Activated naive CD8-positive, alpha-beta T cell treated with anti-CD3 and anti-CD28 coated beads, Interleukin-2, amount 10 ng/mL, durations not matched to agents 7 days and 5 days (primary cell): ENCODE measurements around the gene CRX. TPM values are rescaled to one million over a fixed set of nuclear protein-coding genes. Genes with fewer than 3 reads are reported as not detected.
"Not testable (repeated sequence)": the region's sequence is repeated elsewhere in the genome, so short reads cannot be mapped to it uniquely, and the experiment has no call there.

Experiments used
- ATAC-seq: fragments of 150-1000 bp; cut with Tn5 transposase; one replicate; pipeline ENCODE4 v1.10.0; 2021; ENCODE audit warnings: low read depth, moderate library complexity
- POLR2A ChIA-PET: fragments of 350-600 bp; sonication (Branson Sonifier 250); formaldehyde crosslinking; loops from one replicate; lab custom pipeline; 2021; ENCODE audit warnings: antibody characterized with exemption; lab: Charles Lee
- DNase-seq: peaks from one replicate; pipeline ENCODE4 v3.0.0; 2021
- H3K27ac Mint-ChIP-seq: one replicate; pipeline ENCODE4 v1.8.0; 2022; ENCODE audit warnings: mild to moderate bottlenecking, mixed read lengths
- H3K27me3 Mint-ChIP-seq: one replicate; pipeline ENCODE4 v1.8.0; 2022; ENCODE audit warnings: mild to moderate bottlenecking, moderate library complexity, mixed read lengths
- H3K36me3 Mint-ChIP-seq: one replicate; pipeline ENCODE4 v1.8.0; 2021; ENCODE audit warnings: mild to moderate bottlenecking, mixed read lengths
- H3K4me1 Mint-ChIP-seq: one replicate; pipeline ENCODE4 v1.8.0; 2021; ENCODE audit warnings: mixed read lengths
- H3K4me3 Mint-ChIP-seq: one replicate; pipeline ENCODE4 v1.8.0; 2022; ENCODE audit warnings: mild to moderate bottlenecking, moderate library complexity, mixed read lengths
- H3K9me3 Mint-ChIP-seq: one replicate; pipeline ENCODE4 v1.8.0; 2021; ENCODE audit warnings: mixed read lengths
- total RNA-seq, 2 experiments: library from RNA; stranded (reverse); gene quantifications; one replicate each; pipeline ENCODE4 v1.2.3, GENCODE V29; 2021

Gene CRX
- under 1 TPM in 1 of 2 experiments, not detected in 1; 0.06 TPM for total RNA-seq

DNA sequence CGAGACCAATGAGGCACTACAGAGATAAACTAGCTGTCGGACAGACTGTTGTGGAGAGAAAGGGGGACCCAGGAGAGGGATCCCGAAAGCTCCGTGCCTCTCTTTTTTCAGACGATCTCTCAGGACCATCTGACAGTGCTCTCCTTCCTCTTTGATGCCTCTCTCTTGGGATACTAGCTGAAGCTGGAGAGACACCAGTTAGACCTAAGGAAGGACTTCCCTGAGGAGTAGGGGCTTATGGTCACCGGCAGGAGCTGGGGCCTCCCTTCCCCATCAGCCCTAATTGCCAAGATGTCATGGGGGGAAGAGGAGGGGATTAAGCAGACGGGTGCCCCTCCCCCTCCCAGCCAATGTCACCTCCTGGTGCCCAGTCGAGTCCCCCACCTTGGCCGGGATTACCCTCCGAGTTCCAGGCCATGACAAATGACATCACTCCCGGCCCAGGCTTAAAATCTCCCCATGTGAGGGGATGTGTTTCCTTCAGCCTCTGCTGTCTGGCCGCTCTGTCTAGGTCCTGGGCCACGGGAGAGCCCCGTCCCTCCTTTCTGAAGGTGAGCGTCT is at the start of gene CRX:
CRX (plus strand) TSS at position 478 of the 561 bp plus-strand sequence. CDS start 12,507 bp downstream, outside the sequence.
- no peak for ATAC-seq
- DNase-seq, result no peak
- POLR2A ChIA-PET, result no interaction called here
- Mint-ChIP-seq H3K27me3 (peaks cover 28% of the 10 kb centered on the region), H3K27ac (no peak within 1 kb of the TSS), H3K9me3 (no peaks in the 10 kb centered on the region), H3K4me1 (peaks cover 4% of the 10 kb centered on the region), H3K4me3 (no peak within 1 kb of the TSS), H3K36me3 (no peaks in the 10 kb centered on the region)

DNA sequence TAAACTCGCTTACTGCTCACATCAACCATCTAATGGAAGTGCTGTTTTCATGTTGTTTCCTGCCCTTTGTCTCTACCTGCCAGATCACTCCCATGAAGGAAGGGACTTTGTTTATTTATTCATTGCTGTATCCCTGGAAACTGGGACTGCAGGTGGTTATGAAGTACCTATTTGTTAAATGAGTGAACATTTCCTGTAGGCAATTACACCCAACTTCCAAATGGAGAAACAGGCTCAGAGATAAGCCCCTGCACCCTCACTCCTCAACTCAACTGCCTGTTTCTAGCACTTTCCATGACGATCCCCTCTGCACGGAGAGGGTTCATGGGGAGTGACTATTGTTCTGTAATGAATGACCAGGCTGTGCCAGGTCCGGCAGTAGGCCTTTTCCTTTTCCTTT is 45.2 kb upstream of the CRX start:
- peaks cover 18% of the 10 kb centered on the region for H3K4me1 Mint-ChIP-seq
- peaks cover 6% of the 10 kb centered on the region for H3K36me3 Mint-ChIP-seq
- no peaks in the 10 kb centered on the region for H3K9me3 Mint-ChIP-seq
- H3K27me3 Mint-ChIP-seq, result no peaks in the 10 kb centered on the region
- H3K27ac Mint-ChIP-seq, result no peak overlapping the region
- DNase-seq, result no peak
- POLR2A ChIA-PET, result interaction anchor here (0.7 to 0.9 kb wide), 2 partner anchors 64 to 99 kb away, joined by 5 to 7 read pairs; no protein-coding TSS in a partner anchor
- ATAC-seq, result no peak
- no peak overlapping the region for H3K4me3 Mint-ChIP-seq

DNA sequence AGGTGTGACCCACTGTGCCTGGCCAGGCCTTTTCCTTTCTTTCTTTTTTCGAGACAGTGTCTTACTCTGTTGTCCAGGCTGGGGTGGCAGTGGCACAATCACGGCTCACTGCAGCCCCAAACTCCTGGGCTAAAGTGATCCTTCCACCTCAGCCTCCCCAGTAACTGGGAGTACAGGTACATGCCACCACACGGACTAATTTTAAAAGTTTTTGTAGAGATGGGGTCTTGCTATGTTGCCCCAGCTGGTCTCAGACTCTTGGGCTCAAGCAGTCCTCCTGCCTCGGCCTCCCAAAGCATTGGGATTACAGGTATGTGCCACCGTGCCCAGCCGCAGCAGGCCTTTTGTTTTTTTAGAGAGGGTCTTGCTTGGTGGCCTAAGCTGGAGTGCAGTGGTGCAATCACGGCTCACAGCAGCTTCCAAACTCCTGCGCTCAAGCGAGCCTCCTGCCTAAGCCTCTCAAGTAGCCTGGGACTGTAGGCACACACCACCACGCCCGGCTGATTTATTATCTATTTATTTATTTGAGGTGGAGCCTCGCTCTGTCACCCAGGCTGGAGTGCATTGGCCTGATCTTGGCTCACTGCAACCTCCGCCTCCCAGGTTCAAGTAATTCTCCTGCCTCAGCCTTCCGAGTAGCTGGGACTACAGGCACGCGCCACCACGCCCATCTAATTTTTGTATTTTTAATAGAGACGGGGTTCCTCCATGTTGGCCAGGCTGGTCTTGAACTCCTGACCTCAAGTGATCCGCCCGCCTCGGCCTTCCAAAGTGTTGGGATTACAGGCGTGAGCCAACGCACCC is 44.3 kb upstream of the CRX start:
- DNase-seq, H3K36me3 Mint-ChIP-seq, H3K9me3 Mint-ChIP-seq, H3K27me3 Mint-ChIP-seq, ATAC-seq: not testable (repeated sequence)
- peaks cover 20% of the 10 kb centered on the region for H3K4me1 Mint-ChIP-seq
- peak overlapping the region; percentile 97 for H3K27ac Mint-ChIP-seq
- peak overlapping the region; percentile 99 for H3K4me3 Mint-ChIP-seq
- POLR2A ChIA-PET, result interaction anchor here (0.6 to 1.0 kb wide), 3 partner anchors 27 to 54 kb away, joined by 3 to 4 read pairs (median 4); partner anchors contain the start of gene NOP53

DNA sequence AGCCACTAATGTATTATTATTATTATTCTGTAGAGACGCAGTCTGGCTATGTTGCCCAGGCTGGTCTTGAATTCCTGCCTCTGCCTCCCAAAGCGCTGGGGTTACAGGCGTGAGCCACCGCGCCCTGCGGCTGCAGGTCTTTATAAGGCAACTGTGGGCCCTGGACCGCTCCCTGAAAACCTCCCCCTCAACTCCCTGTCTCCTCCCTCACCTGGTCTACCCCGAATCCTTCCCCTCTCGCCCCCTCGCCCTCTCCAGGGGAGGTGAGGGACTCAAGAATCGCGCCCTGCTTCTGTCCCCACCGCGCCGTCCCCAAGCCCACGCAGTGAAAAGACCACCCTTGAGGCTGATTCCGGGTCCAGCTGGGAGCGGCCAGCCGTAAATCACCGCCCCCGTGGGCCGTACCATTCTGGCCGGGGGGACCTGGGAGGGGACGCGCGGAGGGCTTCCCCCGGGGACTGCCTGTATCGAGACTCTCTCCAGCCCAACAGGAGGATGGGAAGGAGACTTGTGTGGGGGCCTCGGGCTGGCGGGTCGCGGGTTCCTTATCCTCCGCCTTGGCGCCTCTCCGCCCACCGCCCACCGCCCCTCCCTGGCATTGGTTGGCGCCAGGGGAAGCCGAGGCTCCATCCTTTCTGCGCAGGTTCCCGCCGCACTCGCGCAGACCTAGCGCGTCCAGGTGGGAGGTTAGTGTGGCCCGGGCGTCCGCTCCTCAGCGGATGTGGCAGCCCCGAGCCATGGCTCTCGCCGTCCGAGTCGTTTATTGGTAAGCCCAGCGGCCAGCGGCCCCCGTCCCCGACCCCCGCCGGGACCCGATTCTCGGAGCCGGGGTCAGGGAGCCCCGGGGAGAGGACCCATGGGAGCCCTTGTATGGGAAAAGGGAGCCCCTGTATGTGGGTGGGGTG is 43.4 kb upstream of the CRX start, which contains the start of gene SELENOW:
SELENOW (plus strand) TSS at position 655 of the 905 bp plus-strand sequence; CDS start at position 738, 83 bp downstream.
- peak within 1 kb of the TSS; percentile 97 for H3K27ac Mint-ChIP-seq
- H3K36me3 Mint-ChIP-seq, result peaks cover 10% of the 10 kb centered on the region
- H3K9me3 Mint-ChIP-seq, result no peaks in the 10 kb centered on the region
- POLR2A ChIA-PET, result interaction anchor here (1.0 kb wide), 2 partner anchors 28 to 33 kb away, joined by 3 to 4 read pairs; partner anchors contain the start of gene NOP53
- DNase-seq, result peak; percentile 90
- peak; percentile 92 for ATAC-seq
- peaks cover 20% of the 10 kb centered on the region for H3K4me1 Mint-ChIP-seq
- H3K27me3 Mint-ChIP-seq, result no peaks in the 10 kb centered on the region
- H3K4me3 Mint-ChIP-seq, result peak within 1 kb of the TSS; percentile 99

DNA sequence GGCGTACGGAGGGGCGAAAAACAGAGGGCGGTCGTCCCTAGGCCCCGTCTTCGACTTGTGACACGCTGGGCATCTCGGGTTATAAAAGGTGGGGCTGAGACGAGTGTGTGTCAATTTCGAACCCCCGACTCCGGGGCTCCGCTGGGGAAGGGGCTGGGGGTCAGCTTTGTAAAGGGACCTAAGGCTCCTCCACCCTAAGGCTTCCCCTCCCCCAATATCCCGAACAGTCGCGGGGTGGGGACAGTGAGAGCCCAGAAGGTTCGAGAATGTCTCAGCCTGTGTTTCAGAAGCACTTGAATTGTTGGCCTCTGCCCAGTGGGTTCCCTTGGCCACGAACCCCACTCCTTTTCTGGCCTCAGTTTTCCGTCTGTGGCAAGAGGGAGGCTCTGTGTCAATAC is 42.8 kb upstream of the CRX start:
- peak; percentile 48 for DNase-seq
- Mint-ChIP-seq H3K9me3 (no peaks in the 10 kb centered on the region), H3K36me3 (peaks cover 10% of the 10 kb centered on the region), H3K4me3 (peak overlapping the region; percentile 99), H3K4me1 (peaks cover 20% of the 10 kb centered on the region), H3K27me3 (no peaks in the 10 kb centered on the region), H3K27ac (peak overlapping the region; percentile 97)
- POLR2A ChIA-PET, result no interaction called here
- no peak for ATAC-seq

DNA sequence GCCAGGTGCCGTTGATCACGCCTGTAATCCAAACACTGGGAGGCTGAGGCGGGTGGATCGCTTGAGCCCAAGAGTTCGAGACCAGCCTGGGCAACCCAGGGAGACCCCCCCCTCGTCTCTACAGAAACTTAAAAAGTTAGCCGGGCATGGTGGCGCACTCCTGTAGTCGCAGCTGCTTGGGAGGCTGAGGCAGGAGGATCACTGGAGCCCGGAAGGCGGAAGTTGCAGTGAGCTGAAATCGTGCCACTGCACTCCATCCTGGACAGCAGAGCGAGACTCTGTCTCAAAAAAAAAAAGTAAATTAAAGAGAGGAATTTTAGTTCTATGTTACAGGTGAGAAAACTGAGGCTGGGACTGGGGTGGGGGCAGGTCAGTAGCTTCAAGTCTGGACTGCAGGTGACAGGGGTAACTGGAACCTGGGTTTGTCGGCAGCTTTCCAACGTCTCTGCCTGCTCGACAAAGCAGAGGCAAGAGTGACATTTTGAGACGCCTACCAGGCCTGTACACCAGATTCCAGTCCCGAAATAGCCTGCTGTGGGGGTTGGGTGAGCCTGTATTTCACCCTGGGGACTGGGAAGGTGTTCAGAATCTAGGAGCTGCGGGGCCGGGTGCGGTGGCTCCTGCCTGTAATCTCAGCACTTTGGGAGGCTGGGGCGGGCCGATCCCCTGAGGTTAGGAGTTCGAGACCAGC is 42.1 kb upstream of the CRX start:
- Mint-ChIP-seq H3K27me3 (no peaks in the 10 kb centered on the region), H3K4me3 (peak overlapping the region; percentile 99), H3K27ac (peak overlapping the region; percentile 97), H3K36me3 (peaks cover 14% of the 10 kb centered on the region), H3K4me1 (peaks cover 20% of the 10 kb centered on the region), H3K9me3 (no peaks in the 10 kb centered on the region)
- DNase-seq (no peak), ATAC-seq (no peak)
- POLR2A ChIA-PET, result no interaction called here

DNA sequence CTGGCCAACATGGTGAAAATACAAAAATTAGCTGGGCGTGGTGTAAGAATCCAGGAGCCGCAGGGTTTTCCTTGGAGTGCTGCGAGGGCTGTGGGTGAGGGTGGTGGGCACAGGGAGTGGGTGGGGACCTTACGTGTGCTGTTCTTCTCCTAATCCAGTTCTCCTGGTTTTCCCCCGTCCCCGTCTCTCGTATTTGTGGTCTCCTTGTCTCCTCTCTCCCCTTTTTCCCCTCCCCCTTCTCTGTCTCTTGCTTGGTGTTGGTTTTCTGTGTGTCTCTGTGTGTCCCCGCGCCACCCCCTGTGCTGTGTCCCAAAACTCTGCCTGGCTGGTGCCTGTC is 41.6 kb upstream of the CRX start:
- H3K27me3 Mint-ChIP-seq, result no peaks in the 10 kb centered on the region
- no peak for ATAC-seq
- H3K9me3 Mint-ChIP-seq, result no peaks in the 10 kb centered on the region
- H3K27ac Mint-ChIP-seq, result peak overlapping the region; percentile 81
- H3K36me3 Mint-ChIP-seq, result peaks cover 14% of the 10 kb centered on the region
- peaks cover 20% of the 10 kb centered on the region for H3K4me1 Mint-ChIP-seq
- no peak for DNase-seq
- peak overlapping the region; percentile 99 for H3K4me3 Mint-ChIP-seq
- POLR2A ChIA-PET, result no interaction called here

DNA sequence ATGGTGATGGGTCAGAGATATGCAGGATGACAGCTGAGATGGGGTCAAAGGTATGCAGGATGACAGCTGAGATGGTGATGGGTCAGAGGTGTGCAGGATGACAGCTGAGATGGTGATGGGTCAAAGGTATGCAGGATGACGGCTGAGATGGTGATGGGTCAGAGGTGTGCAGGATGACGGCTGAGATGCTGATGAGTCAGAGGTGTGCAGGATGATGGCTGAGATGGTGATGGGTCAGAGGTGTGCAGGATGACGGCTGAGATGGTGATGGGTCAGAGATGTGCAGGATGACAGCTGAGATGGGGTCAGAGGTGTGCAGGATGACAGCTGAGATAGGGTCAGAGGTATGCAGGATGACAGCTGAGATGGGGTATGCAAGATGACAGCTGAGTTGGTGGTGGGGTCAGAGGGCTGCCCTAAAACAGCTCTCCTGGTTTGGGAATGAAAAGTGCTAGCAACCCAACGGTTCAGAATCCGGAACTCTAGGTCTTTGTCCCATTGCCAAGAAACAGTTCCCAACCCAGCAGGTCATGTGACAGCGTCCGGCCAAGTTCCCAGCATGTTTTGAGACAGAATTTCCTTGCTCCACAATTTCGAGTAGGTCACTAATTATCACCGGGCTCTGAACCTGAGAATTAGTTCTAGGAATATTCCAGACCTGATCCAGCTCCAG is 40.0 kb upstream of the CRX start:
- Mint-ChIP-seq H3K9me3 (no peaks in the 10 kb centered on the region), H3K4me1 (peaks cover 20% of the 10 kb centered on the region), H3K27me3 (no peaks in the 10 kb centered on the region), H3K4me3 (no peak overlapping the region), H3K36me3 (peaks cover 14% of the 10 kb centered on the region), H3K27ac (peak overlapping the region; percentile 59)
- POLR2A ChIA-PET, result no interaction called here
- ATAC-seq (no peak), DNase-seq (no peak)

DNA sequence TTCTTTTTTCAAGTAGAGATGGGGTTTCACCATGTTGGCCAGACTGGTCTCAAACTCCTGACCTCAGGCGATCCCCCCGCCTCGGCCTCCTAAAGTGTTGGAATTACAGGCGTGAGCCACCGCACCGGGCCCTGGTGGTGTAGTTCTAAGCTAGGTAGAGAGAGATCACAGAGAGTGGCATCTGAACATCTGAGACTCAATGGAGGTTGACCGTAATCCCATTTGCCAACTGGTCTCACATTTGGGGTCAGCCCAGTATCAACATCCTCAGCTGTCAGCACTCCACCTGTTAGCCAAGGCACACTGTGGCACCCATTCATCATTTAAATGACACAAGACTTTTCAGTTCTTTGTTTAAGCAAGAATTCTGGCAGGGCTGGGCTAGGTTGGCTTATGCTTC is 35.2 kb upstream of the CRX start:
- Mint-ChIP-seq H3K27ac (no peak overlapping the region), H3K27me3 (no peaks in the 10 kb centered on the region), H3K4me3 (no peak overlapping the region), H3K4me1 (peaks cover 2% of the 10 kb centered on the region), H3K9me3 (no peaks in the 10 kb centered on the region), H3K36me3 (peaks cover 8% of the 10 kb centered on the region)
- POLR2A ChIA-PET, result no interaction called here
- DNase-seq, result no peak
- no peak for ATAC-seq

DNA sequence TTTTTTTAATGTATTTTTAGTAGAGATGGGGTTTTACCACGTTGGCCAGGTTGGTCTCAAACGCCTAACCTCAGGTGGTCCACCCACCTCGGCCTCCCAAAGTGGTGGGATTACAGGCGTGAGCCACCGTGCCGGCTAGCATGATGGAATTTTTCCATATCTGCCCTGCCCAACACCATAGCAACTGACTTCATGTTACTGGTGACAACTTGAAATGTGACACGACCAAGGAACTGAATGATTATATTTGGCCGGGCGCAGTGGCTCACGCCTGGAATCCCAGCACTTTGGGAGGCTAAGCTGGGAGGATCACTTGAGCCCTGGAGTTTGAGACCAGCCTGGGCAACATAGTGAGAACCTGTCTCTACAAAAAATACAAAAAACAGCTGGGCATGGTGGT is 34.4 kb upstream of the CRX start:
- POLR2A ChIA-PET, H3K4me1 Mint-ChIP-seq, H3K4me3 Mint-ChIP-seq, DNase-seq, H3K36me3 Mint-ChIP-seq, H3K27me3 Mint-ChIP-seq, ATAC-seq, H3K27ac Mint-ChIP-seq, H3K9me3 Mint-ChIP-seq: not testable (repeated sequence)

DNA sequence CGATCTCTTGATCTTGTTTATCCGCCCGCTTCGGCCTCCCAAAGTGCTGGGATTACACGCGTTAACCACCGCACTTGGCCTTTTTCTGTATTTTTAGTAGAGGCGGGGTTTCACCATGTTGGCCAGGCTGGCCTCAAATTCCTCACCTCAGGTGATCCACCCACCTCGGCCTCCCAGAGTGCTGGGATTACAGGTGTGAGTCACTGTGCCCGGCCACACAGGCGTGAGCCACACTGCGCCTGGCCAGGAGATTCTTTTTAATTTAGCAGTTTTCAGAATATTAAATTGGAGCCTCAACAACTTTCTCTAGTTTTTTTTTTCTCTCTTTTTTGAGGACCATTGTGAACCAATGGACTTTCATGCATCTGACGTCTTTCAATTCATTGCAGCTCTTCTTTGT is 31.9 kb upstream of the CRX start:
- H3K27me3 Mint-ChIP-seq, H3K4me1 Mint-ChIP-seq, POLR2A ChIA-PET, H3K36me3 Mint-ChIP-seq, H3K4me3 Mint-ChIP-seq, DNase-seq, H3K27ac Mint-ChIP-seq, H3K9me3 Mint-ChIP-seq, ATAC-seq: not testable (repeated sequence)

DNA sequence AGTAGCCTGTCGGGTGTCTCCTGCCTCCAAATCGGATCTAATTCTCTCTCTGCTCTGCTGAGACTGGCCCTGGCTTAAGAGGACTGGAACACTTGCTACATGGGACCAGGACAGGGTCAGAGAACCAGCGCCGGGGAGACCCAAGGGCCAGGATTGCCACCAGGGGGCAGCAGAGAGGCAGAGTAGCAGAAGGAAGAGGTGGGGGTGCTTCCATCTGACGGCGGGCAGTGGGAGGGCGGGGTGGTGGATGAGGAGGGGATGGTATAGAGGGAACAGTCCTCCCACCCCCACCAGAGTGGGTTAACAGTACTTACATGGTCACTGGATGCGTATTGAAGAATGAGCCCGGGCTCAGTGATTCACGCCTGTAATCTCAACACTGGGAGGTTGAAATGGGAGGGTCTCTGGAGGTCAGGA is 31.3 kb upstream of the CRX start:
- Mint-ChIP-seq H3K9me3 (no peaks in the 10 kb centered on the region), H3K4me3 (no peak overlapping the region), H3K36me3 (no peaks in the 10 kb centered on the region), H3K4me1 (no peaks in the 10 kb centered on the region), H3K27ac (no peak overlapping the region), H3K27me3 (no peaks in the 10 kb centered on the region)
- POLR2A ChIA-PET, result no interaction called here
- peak; percentile 84 for DNase-seq
- ATAC-seq, result peak; percentile 68
